Measurements from ENCODE around the gene MIPEP.

The MIPEP gene

GRCh38 chr13:23811366-23812062 is 77.7 kb downstream of the MIPEP start:
- DNase-seq (ENCODE audit: low read depth in 1 of 2, low spot score in 1 of 2): no peak

- DNase-seq (ENCODE audit: low read depth in 1 of 2, low spot score in 1 of 2): no peak
Measured at GRCh38 chr13:23810685-23811240, 78.4 kb downstream of the MIPEP start.

GRCh38 chr13:23808803-23809202 is 80.4 kb downstream of the MIPEP start:
- DNase-seq (ENCODE audit: low read depth in 1 of 2, low spot score in 1 of 2): no peak

- DNase-seq (ENCODE audit: low read depth in 1 of 2, low spot score in 1 of 2): no peak
Measured at GRCh38 chr13:23806874-23807526, 82.2 kb downstream of the MIPEP start.

GRCh38 chr13:23805821-23806220 is 83.4 kb downstream of the MIPEP start:
- DNase-seq (ENCODE audit: low read depth in 1 of 2, low spot score in 1 of 2): no peak

- DNase-seq (ENCODE audit: low read depth in 1 of 2, low spot score in 1 of 2): no peak
Measured at GRCh38 chr13:23805122-23805521, 84.1 kb downstream of the MIPEP start.

- DNase-seq (ENCODE audit: low read depth in 1 of 2, low spot score in 1 of 2): no peak
Measured at GRCh38 chr13:23804166-23804565, 85.0 kb downstream of the MIPEP start.

GRCh38 chr13:23801141-23801540 is 88.1 kb downstream of the MIPEP start:
- no peak for DNase-seq (ENCODE audit: low read depth in 1 of 2, low spot score in 1 of 2)

GRCh38 chr13:23799945-23800344 is 89.3 kb downstream of the MIPEP start:
- no peak for DNase-seq (ENCODE audit: low read depth in 1 of 2, low spot score in 1 of 2)

GRCh38 chr13:23797276-23797903 is 91.8 kb downstream of the MIPEP start:
- DNase-seq (ENCODE audit: low read depth in 1 of 2, low spot score in 1 of 2): no peak

GRCh38 chr13:23796551-23796950 is 92.6 kb downstream of the MIPEP start:
- no peak for DNase-seq (ENCODE audit: low read depth in 1 of 2, low spot score in 1 of 2)

- no peak for DNase-seq (ENCODE audit: low read depth in 1 of 2, low spot score in 1 of 2)
Measured at GRCh38 chr13:23794267-23795161, 94.7 kb downstream of the MIPEP start.

GRCh38 chr13:23793711-23794110 is 95.5 kb downstream of the MIPEP start:
- no peak for DNase-seq (ENCODE audit: low read depth in 1 of 2, low spot score in 1 of 2)

- no peak for DNase-seq (ENCODE audit: low read depth in 1 of 2, low spot score in 1 of 2)
Measured at GRCh38 chr13:23792680-23793079, 96.5 kb downstream of the MIPEP start.

- DNase-seq (ENCODE audit: low read depth in 1 of 2, low spot score in 1 of 2): no peak
Measured at GRCh38 chr13:23790577-23791170, 98.5 kb downstream of the MIPEP start.

GRCh38 chr13:23789576-23790346 is 99.4 kb downstream of the MIPEP start:
- no peak for DNase-seq (ENCODE audit: low read depth in 1 of 2, low spot score in 1 of 2)

- no peak for DNase-seq (ENCODE audit: low read depth in 1 of 2, low spot score in 1 of 2)
Measured at GRCh38 chr13:23788459-23788858, 100.7 kb downstream of the MIPEP start.

- no peak for DNase-seq (ENCODE audit: low read depth in 1 of 2, low spot score in 1 of 2)
Measured at GRCh38 chr13:23787464-23787863, 101.7 kb downstream of the MIPEP start.

- DNase-seq (ENCODE audit: low read depth in 1 of 2, low spot score in 1 of 2): no peak
Measured at GRCh38 chr13:23786607-23787006, 102.6 kb downstream of the MIPEP start.

- no peak for DNase-seq (ENCODE audit: low read depth in 1 of 2, low spot score in 1 of 2)
Measured at GRCh38 chr13:23778879-23779278, 110.3 kb downstream of the MIPEP start.
